HG02840 (cell line): Measurements from ENCODE around the gene RAB40C.

ENCODE experiments used
- ATAC-seq: cut with Tn5 transposase; IDR thresholded peaks from one replicate; pipeline ENCODE4 v1.9.1; 2021; ENCODE audit warnings: mild to moderate bottlenecking, moderate library complexity, moderate number of reproducible peaks; ENCODE audit not compliant: unreplicated experiment, low FRiP score

RAB40C gene

DNA sequence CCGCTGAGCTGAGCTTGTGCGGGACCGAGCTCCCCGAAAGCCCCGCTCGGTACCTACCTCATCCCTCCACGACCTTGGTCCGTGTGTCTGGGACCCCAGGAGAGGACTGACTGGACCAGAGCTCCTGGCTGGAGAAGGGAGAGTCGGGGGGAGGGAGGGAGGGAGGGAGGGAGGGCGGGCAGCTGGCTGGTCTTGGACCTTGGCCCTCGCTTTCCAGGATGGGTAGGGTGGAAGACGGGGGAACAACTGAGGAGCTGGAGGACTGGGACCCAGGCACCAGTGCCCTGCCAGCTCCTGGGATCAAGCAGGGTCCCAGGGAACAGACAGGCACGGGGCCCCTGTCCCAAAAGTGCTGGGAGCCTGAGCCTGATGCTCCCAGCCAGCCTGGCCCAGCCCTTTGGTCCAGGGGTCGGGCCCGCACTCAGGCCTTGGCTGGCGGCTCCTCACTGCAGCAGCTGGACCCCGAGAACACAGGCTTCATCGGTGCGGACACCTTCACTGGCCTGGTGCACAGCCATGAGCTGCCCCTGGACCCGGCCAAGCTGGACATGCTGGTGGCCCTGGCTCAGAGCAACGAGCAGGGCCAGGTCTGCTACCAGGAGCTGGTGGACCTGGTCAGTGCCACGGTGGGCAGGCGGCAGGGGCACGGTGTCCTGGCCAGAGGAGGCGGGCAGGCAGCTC is 86.2 kb downstream of the RAB40C start:
- no peak for ATAC-seq

DNA sequence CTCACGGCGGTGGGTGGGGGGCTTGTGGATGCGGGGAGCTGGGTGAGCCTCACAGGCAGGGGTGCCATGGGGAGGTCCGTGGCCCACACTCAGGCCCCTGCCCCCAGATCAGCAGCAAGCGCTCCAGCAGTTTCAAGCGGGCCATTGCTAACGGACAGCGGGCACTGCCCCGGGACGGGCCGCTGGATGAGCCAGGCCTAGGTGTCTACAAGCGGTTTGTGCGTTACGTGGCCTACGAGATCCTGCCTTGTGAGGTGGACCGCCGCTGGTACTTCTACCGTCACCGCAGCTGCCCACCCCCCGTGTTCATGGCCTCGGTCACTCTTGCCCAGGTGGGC is 86.7 kb downstream of the RAB40C start:
- no peak for ATAC-seq

DNA sequence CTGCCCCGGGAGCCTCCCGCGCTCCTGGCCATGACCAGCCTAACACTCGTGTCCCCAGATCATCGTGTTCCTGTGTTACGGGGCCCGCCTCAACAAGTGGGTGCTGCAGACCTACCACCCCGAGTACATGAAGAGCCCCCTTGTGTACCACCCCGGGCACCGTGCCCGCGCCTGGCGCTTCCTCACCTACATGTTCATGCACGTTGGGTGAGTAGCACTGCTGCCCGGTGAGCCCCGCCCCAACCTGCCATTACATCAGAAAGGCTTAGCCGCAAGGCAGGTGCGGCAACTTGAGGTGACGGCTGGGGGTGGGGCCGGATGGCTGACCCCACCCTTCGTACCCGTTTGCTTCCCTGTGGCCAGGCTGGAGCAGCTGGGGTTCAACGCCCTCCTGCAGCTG is 87.0 kb downstream of the RAB40C start:
- ATAC-seq: no peak

DNA sequence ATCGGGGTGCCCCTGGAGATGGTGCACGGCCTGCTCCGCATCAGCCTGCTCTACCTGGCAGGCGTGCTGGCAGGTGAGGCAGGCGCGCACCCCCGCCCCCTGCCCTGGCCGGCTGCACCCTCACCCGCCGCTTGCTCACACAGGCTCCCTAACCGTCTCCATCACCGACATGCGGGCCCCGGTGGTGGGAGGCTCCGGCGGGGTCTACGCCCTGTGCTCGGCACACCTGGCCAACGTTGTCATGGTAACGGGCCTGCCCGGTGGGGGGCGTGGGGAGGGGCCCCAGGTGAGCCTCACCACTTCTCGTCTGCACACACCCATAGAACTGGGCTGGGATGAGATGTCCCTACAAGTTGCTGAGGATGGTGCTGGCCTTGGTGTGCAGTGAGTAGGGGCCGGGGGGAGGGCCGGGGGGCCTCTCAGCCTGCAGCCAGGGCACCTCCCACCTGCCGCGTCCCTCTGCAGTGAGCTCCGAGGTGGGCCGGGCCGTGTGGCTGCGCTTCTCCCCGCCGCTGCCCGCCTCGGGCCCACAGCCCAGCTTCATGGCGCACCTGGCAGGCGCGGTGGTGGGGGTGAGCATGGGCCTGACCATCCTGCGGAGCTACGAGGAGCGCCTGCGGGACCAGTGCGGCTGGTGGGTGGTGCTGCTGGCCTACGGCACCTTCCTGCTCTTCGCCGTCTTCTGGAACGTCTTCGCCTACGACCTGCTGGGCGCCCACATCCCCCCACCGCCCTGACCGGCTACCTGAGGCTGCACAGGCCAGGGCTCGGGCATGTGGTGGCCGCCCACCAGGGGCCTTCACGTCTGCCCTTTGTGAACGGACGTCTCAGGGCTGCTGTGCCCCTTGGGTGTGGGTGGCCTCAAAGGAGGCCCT is 87.7 kb downstream of the RAB40C start:
- no peak for ATAC-seq

DNA sequence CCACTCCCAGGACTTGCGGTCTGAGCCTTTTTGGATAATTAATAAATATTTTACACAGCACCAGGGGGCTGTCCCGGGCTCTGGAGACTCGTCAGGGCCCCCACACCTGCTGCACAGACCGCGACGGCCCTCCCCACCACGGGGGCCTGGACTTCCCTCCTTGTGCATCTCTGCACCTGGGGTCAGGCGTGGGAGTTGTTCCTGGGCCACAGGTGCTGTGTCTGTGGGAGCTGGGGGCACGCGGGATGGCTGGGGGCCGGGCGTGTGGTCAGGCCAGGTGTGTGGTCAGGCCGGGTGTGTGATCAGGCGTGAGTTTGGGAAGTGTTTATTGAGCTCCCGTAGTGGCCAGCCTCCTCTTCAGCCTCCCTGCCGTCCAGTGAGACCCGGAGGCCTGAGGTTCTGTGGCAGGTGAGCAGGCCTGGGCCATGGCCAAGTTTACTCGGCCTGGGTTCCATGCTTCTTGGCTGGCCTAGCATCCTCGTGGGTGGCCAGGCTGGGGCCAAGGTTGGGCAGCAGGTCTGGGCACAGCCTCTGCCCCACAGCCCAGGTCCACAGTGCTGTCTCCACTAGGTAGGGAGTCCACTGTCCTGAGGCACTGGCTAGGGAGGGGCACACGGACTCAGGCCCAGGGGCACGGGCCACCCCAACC is 88.5 kb downstream of the RAB40C start:
- no peak for ATAC-seq
